Heart right ventricle (tissue), 16 donors: ENCODE results near the gene HEMK1. TPM values are rescaled to one million over a fixed set of nuclear protein-coding genes. Genes with fewer than 3 reads are reported as not detected.

Experiments used
- ATAC-seq, 8 donors: fragments of 200-7000 bp; cut with Tn5 transposase; one replicate each; pipeline ENCODE4 v1.9.1; 2020; ENCODE audit warnings: mild to moderate bottlenecking in 8 of 8, moderate library complexity in 8 of 8, moderate number of reproducible peaks in 1 of 8
- DNase-seq, 2 donors: peaks; one replicate each; pipeline ENCODE4 v3.0.0-alpha.2; 2020
- H3K27ac ChIP-seq, 10 donors: fragments of 200-600 bp; sonication (generic) in 2 of 10; one replicate each; pipeline versions ENCODE4 v1.5.0 to v1.8.0; 2020 to 2022; ENCODE audit warnings: mild to moderate bottlenecking in 3 of 10
- H3K27me3 ChIP-seq, 7 donors: fragments of 200-600 bp; one replicate each; pipeline ENCODE4 v1.8.0; 2021 to 2022; ENCODE audit warnings: mild to moderate bottlenecking in 2 of 7
- H3K36me3 ChIP-seq, 9 donors: fragments of 200-600 bp; sonication (generic) in 1 of 9; one replicate each; pipeline versions ENCODE4 v1.5.0 to v1.8.0; 2020 to 2022; ENCODE audit warnings: mild to moderate bottlenecking in 2 of 9
- H3K4me1 ChIP-seq, 9 donors: fragments of 200-600 bp; sonication (generic) in 1 of 9; one replicate each; pipeline versions ENCODE4 v1.5.0 to v1.8.0; 2020 to 2022; ENCODE audit warnings: mild to moderate bottlenecking in 4 of 9
- H3K4me3 ChIP-seq, 10 donors: fragments of 200-600 bp; sonication (generic) in 2 of 10; one replicate each; pipeline versions ENCODE4 v1.5.0 to v1.8.0; 2020 to 2022; ENCODE audit warnings: mild to moderate bottlenecking in 7 of 10, moderate library complexity in 2 of 10
- H3K9me3 ChIP-seq, 11 donors: fragments of 200-600 bp in 10 of 11; sonication (generic) in 2 of 11; one replicate each; pipeline versions ENCODE4 v1.5.0 to v1.8.0; 2013 to 2022; ENCODE audit warnings: mild to moderate bottlenecking in 2 of 11, control low read depth in 1 of 11, moderate library complexity in 1 of 11
- WGBS, 2 donors: extraction: QIAGEN DNeasy Blood & Tissue Kit; methylation state at CpG; one replicate each; pipeline ENCODE4 v1.1.7; 2013; ENCODE audit warnings: inconsistent platforms in 1 of 2; 5-methylcytosine and 5-hydroxymethylcytosine counted together
- intact Hi-C, 10 donors: fragments of 100-400 bp; cut with DNase I; formaldehyde crosslinking; loops; one replicate each; pipeline versions ENCODE4 v1.11.1 to v1.14.2; 2022
- polyA plus RNA-seq, 2 donors: library from polyadenylated mRNA; stranded (reverse); fragments of 200-250 nt; gene quantifications; one replicate each; pipeline ENCODE4 v1.2.3, GENCODE V29; 2013
- total RNA-seq, 10 donors: library from RNA; stranded (reverse); fragmentation: NEBNext Ultra II Directional in 3 of 10; extraction: Animal tissue kit (Norgen Biotek cat#: 25700) in 3 of 10; gene quantifications; one replicate each; pipeline versions ENCODE4 v1.2.1 to v1.2.4, GENCODE V29; 2021 to 2023
- TF ChIP-seq, protein P1 (sequence below), 9 donors: fragments of 200-600 bp; sonication (generic) in 2 of 9; IDR thresholded peaks; one replicate each; pipeline versions ENCODE4 v1.5.0 to v1.8.0; 2021 to 2022; ENCODE audit warnings: antibody characterized with exemption in 9 of 9, mild to moderate bottlenecking in 5 of 9, moderate library complexity in 1 of 9
- donor health status: Arrhythmogenic right ventricular cardiomyopathy.
- donor health status: ischemic (EF 13 %, LVEDD 7.1; RV severe dilation, severe dysfunction).
- donor health status: healthy with polysubstance abuse.
- donor health status: DM: no; HTN: yes; CAD: no.
- donor health status: DM: no; HTN: no; CAD: no.
- donor health status: ischemic (EF 25% LVEDD 6.9; RV normal size, moderate dysfunction).
- donor health status: ischemic (EF 25% LVEDD 5.7; RV mildly dilated, moderate dysfunction).
- donor health status: healthy.
- donor health status: DM: yes; HTN: yes; CAD: no.
- donor health status: Ischemic cardiomyopathy.
- donor health status: ischemic (EF 35%, LVEDD 5.7; RV mildly dilated, moderate dysfunction).
- donor health status: nonischemic (EF 11% LVEDD 7.7; RV severe dilation, severe dysfunction).
- donor health status: DM: yes; HTN: yes; CAD: no.
- donor health status: PGD.
- donor health status: ischemic (EF 29% LVEDD 5.4; RV normal size, mild dysfunction).
- donor health status: nonischemic (EF 23%, LVEDD 6.1; RV moderate dilation, normal function).

HEMK1 gene
- total and polyA plus RNA-seq, 12 donors = 10.6 to 19.0 (median 14.8) TPM

DNA sequence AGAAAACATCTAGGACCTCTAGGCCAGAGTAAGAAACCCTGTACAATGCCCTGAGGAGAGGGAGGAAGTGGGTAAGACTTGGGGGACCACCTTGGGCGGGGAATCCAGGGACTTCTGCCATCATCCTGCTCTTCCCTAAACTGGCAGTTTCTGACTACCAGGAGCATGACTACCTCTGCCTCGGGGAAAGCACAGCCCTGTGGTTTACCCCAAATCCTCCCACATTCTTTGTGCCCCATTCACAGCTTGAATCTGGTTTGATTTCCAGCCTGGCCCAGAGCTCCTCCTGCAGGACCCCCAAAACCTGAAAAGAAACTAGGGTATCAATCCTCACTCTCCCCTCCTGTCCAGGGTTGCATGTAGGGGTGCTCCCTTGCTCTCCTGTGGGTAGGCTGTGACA is 6.5 kb upstream of the HEMK1 start:
- H3K36me3 ChIP-seq = peaks cover 0 to 23% (median 0%) of the 10 kb centered on the region in 9 donors
- TF ChIP-seq, protein P1, sequence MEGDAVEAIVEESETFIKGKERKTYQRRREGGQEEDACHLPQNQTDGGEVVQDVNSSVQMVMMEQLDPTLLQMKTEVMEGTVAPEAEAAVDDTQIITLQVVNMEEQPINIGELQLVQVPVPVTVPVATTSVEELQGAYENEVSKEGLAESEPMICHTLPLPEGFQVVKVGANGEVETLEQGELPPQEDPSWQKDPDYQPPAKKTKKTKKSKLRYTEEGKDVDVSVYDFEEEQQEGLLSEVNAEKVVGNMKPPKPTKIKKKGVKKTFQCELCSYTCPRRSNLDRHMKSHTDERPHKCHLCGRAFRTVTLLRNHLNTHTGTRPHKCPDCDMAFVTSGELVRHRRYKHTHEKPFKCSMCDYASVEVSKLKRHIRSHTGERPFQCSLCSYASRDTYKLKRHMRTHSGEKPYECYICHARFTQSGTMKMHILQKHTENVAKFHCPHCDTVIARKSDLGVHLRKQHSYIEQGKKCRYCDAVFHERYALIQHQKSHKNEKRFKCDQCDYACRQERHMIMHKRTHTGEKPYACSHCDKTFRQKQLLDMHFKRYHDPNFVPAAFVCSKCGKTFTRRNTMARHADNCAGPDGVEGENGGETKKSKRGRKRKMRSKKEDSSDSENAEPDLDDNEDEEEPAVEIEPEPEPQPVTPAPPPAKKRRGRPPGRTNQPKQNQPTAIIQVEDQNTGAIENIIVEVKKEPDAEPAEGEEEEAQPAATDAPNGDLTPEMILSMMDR (IDR thresholded peaks at IDR 0.05) = no peak
- intact Hi-C loops = no loop called here
- WGBS, 2 donors = 84 to 93% methylated on average over 2 of the region's 2 CpGs
- H3K4me1 ChIP-seq = peaks cover 2 to 44% (median 21%) of the 10 kb centered on the region in 9 donors
- no peak overlapping the region for H3K27ac ChIP-seq
- no peak overlapping the region for H3K4me3 ChIP-seq
- H3K27me3 ChIP-seq = no peaks in the 10 kb centered on the region
- ATAC-seq (no peak), DNase-seq (no peak)
- H3K9me3 ChIP-seq = no peaks in the 10 kb centered on the region

DNA sequence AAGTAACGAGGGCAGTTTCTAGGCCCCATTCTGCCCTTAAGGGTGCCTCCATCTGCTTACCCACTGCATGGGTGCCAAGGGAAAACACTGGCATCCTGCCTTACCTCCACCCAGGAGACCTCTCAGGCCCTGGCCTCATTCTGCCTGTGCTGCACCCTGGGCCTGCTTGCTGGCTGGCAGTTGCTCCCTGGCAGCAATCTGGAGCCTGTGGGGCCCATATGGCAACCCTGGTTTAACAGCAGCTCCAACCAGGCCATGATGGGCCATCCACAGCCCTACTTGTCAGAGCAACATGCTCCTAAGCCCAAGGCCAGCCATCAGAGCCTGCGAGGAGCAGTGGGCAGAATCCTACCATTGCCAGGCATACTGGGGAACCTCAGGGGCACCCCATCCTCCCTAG is 5.5 kb upstream of the HEMK1 start:
- H3K4me1 ChIP-seq = peaks cover 5 to 49% (median 24%) of the 10 kb centered on the region in 9 donors
- intact Hi-C loops = no loop called here

DNA sequence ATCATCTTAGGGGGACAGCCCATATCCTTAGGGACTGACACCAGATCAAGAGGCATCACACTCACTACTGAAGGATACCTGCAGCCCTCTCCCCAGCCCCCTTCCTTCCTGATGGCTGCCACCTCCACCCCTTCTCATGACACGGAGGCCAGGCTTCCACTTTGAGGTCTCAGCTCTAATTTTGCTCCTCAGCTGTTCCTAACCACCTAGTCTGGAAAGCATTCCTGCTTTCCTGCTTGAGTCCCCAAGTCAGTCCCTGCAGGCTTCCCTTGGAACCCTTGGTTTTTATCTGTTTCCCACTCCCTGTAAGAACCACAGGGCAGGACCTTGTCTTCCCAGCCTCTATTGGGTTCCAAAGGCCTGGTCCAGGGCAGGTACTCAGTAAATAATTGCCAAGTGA is 5.0 kb upstream of the HEMK1 start:
- no peak for ATAC-seq
- H3K4me1 ChIP-seq = peaks cover 5 to 48% (median 24%) of the 10 kb centered on the region in 9 donors

More for the DNA sequence above, 5.5 kb upstream of the HEMK1 start:
- Histone ChIP-seq H3K9me3 (no peaks in the 10 kb centered on the region), H3K4me3 (no peak overlapping the region), H3K36me3 (peaks cover 0 to 23% (median 0%) of the 10 kb centered on the region in 9 donors), H3K27me3 (no peaks in the 10 kb centered on the region), H3K27ac (peak overlapping the region in 2 of 10 donors; percentile 9 to 26)
- no peak for ATAC-seq
- no peak for DNase-seq
- WGBS, 2 donors = 72 to 76% methylated on average over 2 of the region's 2 CpGs
- TF ChIP-seq, protein P1 (IDR thresholded peaks at IDR 0.05) = no peak

DNA sequence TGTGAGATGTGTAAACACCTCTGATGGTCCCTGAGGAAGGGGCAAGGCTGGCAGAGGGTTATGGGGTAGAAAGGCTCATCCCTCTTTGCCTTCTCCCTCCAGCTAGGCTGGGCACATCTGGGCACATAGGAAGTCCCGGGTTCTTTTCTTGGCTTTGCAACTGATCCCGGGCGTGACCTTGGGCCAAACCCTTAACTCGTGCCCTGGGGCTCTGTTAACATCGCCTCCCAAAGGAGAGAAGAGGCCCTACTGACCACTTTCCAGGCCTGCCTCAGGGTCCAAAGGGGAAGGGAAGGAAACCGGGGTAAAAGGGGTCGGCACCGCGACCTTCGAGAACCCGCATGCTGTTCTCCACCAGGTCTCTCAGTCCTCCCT is 2.3 kb upstream of the HEMK1 start:
- Histone ChIP-seq H3K9me3 (no peaks in the 10 kb centered on the region), H3K36me3 (peaks cover 0 to 21% (median 0%) of the 10 kb centered on the region in 9 donors), H3K4me3 (peak overlapping the region; percentile 39 to 92 (median 78)), H3K4me1 (peaks cover 11 to 62% (median 38%) of the 10 kb centered on the region in 9 donors), H3K27ac (peak overlapping the region; percentile 65 to 95 (median 92)), H3K27me3 (no peaks in the 10 kb centered on the region)
- ATAC-seq = no peak
- intact Hi-C loops = no loop called here
- WGBS, 2 donors = 14 to 16% methylated on average over 11 of the region's 11 CpGs
- DNase-seq = no peak
- TF ChIP-seq, protein P1 (IDR thresholded peaks at IDR 0.05) = no peak

More for the DNA sequence above, 5.0 kb upstream of the HEMK1 start:
- no peaks in the 10 kb centered on the region for H3K27me3 ChIP-seq
- no peak overlapping the region for H3K27ac ChIP-seq
- H3K9me3 ChIP-seq = no peaks in the 10 kb centered on the region
- TF ChIP-seq, protein P1 (IDR thresholded peaks at IDR 0.05) = no peak
- H3K36me3 ChIP-seq = peaks cover 0 to 23% (median 0%) of the 10 kb centered on the region in 9 donors
- no peak for DNase-seq
- H3K4me3 ChIP-seq = no peak overlapping the region
- intact Hi-C loops = no loop called here
- WGBS, 2 donors = 82 to 92% methylated on average over 1 of the region's 1 CpG
